GM18858 (cell line): ENCODE results near the gene NKX2-1.

ENCODE experiments used
- ATAC-seq: cut with Tn5 transposase; IDR thresholded peaks from one replicate; pipeline ENCODE4 v1.9.1; 2021; ENCODE audit not compliant: unreplicated experiment

The NKX2-1 gene

DNA sequence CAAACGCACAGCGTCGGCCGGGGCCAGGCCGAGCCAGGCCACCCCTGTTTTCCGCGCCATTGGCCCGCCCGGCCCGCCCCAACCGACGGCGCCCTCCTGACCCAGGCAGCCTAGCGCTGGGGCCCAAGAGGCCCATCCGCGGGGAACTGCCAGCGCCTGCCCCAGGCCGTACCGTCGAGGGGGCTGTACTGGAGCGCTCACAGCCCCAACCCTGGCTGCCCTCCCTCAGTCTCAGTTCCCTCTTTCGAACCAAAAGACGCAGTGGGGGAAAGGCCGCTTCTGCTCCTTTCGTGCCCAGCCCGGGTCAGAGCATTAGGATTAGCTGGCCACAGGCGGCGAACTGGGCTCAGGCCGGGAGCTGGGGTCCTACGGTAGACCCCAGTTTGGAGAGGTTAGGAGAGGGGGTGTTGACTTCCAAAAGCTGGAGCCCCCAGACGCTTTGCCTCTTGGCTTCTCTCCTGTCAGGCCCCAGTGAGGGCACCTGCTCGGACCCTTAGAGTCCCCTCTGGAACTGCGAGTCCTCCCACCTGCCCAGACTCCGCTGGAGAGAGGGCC lies 1.9 kb downstream of the NKX2-1 start:
- ATAC-seq: no peak

DNA sequence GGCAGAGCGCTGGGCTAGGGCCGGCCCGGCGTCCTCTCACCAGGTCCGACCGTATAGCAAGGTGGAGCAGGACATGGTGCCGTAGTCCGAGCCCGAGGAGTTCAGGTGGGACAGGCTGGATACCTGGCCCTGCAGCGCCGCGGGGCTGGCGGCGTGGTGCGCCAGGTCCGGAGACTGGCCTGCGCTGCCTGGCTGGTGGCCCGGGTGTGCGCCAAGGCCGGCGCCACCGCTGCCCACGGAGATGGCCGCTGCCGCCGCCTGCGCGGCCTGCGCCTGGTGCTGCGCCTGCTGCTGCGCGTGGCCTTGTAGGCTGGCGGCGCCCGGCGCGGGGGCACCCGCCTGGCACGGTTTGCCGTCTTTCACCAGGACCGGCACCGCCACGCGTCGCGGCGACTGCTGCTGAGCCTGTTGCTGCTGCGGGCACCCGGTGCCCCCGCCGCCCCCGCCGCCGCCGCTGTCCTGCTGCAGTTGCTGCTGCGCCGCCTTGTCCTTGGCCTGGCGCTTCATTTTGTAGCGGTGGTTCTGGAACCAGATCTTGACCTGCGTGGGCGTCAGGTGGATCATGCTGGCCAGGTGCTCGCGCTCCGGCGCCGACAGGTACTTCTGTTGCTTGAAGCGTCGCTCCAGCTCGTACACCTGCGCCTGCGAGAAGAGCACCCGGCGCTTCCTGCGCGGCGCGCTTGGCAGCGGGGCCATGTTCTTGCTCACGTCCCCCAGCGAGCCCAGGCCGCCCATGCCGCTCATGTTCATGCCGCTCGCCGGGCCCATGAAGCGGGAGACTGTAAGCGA lies 2.6 kb downstream of the NKX2-1 start:
- no peak for ATAC-seq

DNA sequence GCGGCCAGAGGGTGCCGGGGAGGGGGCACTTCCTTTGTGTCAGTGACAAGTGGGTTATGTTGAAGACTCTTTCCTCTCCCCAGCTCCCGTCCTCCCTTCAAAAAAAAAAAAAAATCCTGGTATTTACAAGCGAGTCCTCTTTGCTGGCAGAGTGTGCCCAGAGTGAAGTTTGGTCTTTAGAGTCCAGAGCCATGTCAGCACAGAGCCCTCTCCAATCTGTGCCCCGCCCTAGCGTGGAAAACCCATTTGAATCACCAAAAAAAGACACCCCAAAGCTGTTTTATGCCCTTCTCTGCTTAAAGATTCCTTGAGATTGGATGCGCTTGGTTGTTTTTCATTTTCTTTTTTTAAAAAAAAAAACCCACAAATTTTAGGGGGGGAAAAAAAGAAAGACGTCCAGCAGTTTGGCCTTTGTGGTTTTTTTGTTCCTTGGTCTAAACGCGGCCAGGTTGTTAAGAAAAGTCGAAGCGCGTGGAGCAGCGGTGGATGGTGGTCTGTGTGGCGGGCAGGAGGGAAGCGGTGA lies 3.3 kb downstream of the NKX2-1 start:
- no peak for ATAC-seq

DNA sequence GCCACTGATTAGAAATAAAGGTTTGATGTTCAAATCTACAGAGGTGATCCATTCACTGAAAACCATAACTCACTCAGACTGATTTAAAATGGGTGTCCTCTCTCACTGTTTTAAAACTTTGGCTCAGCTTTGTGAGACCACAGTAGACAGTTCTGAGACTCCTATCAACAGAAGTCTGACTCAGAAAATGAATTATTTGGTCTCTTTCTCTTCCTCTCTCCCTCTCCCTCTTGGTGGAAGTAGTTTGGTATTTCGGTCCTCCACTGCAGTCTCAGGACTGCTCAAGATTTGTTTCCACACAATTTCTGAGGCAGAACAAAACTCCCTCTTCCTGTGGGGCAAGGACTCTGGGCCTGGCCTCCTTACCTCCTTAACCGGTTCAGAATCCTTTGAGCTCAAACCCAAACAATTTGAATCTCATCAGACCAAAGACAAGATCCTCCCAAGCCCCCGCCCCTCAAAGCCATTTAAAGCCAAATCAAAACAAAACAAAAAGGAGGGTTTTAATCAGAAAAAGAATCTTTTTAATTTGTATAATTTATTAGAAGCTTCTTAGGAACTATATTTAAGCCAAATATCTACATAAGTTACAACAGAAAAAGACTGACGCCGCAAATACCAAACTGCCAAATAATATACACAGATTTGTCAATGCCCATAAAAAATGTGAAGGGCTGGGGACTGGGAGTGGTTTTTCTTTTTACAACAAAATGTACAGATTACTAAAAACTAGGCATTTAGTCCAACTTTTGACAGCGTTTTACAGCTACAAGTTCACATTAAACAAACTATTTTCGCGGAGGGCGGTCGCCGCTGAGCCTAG lies 3.9 kb downstream of the NKX2-1 start:
- no peak for ATAC-seq

DNA sequence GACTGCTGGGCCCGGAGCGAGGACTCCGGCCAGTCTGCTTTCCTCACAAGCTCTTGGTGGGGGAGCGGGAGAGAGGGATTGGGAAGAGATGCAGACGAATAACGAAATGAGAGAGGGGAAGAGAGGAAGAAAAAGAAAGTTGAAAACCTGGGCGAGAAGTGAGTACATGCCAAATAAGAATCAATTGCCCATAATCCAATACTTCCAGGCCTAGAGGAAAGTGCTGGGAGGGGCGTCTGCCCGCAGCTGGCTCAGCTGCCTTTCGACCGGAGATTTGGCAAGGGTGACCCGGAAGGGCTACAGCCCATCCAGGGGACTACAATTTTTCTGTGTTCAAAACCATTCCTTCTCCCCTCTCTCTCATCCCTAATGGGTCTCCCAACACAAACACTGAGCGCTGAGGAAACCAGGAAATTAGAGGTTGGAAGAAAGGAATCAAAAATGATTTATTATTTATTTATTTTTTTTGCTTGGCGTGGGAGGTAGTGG lies 4.9 kb downstream of the NKX2-1 start:
- ATAC-seq: no peak

DNA sequence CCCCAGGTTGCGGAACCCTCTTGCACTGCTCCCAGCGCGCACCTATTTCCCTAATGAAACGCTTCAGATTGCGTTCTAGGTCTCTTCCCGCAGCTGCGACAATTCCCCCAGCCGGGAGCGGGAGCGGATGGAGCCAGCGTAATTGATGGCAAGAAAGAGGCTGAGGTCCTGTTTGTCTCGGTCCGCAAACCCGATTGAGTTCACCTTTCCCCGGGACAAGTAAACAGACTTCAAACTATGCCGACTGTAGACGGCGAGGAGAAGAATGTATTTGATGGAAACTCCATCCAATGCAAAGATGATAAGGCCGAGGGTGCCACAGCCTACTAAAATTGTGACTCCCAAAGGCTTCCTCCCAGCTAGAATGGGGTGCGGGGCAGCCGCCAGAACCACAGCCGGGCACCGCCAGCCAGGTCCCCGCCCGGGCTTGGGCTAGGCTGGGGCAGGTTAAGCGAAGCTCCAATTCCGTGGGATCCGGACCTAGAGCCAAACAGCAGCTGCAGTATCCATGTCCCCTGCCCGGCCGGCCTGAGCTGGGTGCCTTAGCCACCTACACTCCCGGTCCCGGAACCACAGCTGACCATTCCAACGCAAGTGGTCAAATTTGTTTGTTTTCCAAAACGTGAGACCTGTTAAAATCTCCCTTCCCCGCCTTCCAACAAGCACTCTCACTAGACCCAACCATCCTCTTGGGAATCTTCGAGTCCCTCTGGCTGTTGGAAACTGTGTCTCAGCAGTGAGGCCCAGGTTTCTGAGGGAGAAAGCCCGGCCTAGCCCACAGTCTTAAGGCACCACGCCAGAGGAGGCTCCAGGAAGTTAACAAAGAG lies 5.5 kb downstream of the NKX2-1 start:
- no peak for ATAC-seq

DNA sequence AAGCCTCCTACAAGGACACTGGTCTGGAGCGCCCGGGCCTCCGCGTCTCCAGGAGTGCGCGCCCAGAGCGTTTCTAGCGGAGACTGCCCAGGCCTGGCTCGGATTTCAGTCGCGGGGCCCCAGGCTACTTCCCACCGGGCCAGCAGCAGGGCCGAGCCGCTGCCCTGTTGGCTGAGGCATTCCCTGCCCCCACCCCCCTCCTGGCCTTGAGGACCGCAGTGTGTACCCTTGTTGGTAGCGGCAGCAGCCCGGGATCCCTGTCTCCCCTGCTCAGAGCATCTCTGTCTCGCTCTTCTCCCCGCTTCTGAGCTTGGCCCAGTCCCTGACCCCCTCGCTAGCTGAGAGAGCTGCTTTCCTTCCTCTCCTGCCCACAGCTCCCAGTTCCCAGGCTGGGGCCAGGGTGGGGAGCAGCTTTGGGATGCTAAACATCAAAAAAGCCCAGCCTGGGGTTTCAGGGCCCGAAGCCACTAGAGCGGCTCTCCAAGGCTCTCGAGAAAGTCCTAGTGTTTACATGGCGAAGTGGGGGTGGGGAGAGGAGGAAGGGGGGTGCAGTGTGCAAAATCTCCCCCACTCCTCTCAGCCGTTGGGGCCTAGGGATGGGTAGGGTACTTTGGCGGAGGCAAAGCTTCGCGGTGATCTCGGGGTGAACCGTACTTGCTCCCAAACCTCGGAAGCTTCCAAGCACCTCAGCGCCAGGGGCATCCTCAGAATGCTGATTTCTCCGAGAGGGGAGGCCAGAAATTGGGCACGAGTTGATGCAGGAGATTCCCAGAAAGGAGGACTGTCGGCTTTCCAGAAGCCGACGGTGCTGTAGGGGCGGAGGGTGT lies 6.4 kb downstream of the NKX2-1 start:
- no peak for ATAC-seq

DNA sequence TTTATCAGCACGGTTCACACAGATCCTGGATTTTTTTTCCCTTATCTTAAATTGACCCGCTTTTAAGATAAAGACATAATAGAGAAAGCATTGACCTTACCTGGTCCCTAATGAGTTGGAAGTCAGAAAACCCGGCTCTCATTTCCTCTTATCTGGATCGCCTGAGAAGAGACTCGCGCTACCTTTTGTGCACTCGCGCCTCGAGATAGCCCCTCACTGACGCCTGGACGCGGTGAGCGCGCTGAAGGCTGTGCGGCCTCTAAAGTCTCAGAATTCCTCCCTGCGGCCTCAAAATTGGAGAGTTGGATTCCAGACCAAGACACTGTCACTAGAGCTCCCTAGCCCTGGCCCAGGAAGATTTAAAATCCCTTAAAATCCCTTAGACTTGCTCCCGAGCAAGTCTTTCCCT lies 7.0 kb downstream of the NKX2-1 start:
- no peak for ATAC-seq

DNA sequence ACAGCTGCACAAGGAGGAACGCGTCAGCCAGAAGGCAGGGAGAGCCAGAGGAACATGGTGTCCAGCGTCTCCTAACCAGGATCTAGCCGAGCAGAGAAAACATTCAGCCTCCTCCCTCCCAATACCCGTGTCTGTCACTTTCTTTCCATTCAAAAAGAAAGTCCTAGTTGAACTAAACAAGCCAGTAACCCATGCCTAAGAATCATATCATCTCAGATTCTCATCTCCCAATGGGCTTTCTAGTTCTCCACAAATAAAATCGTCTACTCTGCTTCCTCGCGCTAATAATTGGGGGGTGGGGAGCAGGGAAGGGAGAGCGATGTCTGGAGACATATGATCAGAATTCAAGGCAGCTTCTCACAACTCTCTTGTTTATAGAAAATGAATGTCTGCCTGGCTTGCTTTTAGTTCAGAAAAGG lies 7.4 kb downstream of the NKX2-1 start:
- ATAC-seq: no peak

DNA sequence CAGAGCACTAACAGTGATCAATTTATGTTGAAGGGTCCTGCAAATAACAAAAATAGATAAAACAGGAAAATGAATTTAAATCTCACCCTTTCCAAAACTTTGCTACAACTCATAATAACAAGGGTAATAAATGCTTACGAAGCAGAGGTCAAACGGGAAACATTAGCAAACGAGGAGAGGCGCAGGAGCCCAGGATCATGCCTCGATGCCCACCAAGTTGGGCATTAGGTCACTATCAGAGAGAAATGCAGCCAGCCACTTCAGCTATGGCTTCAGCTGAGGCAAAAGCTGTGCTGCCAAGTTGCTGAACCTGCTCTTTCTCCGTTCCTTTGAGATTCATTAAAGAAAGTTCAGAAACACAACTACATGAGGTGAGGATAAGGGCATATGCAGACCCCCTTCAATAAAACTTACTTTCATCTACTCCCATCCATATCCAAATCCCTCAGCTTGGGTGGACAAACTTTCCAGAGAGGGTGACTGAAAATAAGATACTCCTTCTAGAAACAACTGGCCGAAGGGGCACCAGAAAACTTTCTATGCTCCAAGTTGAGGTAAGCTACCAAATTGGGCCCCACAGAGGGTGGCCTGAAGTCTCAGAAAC lies 7.9 kb downstream of the NKX2-1 start:
- ATAC-seq: no peak

DNA sequence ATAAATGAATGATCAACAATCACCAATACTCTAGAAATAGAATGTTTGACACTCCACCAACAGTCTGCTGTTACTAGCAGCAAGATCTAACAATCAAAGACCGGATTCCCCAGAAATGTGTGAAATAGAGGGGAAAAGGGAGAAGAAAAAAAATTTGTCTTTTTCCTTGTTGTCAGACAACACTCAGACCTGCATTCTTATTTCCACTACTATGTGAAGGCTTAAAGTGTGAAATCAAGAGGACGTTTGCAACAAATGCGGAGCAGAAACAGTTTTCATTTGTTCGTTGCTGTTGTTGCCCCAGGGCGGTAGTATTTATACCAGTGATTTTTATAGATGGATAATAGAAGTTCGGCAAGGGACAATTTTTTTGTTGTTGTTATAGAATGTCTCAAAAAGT lies 9.2 kb downstream of the NKX2-1 start:
- no peak for ATAC-seq

DNA sequence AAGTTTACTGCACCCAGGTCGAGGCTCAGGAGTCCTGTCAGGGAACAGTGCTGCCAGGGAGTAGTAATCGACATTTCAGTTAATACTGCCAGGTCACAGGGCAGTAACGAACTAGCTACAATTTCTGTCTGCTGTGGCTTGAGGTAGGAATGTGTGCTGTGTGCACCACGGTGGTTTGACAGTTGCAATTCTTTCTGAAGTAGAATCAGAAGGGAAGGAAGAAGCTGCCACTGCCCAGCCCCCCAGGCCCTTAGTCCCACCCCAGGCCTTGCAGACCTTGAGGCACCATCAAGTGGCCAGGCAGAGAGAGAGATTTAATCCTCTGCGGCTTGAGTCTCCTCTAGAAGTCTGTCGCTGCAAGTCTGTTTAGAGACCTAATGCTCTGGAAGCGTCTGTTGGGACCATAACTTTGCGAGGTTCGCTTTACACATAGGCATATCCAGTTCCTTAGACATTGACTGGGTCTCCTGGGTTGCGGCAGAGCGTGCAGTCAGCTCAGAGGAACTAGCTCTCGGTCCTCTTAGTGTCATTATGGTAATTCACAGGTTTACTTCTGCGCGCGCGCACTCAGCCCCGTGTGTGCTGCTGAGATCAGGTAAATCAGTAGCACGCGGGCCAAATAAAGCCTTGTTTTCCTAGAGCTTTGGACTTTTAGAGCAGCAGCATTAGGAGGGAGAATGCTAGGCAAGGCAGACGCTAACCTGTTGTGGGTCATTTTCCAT lies 9.8 kb downstream of the NKX2-1 start:
- ATAC-seq: no peak

DNA sequence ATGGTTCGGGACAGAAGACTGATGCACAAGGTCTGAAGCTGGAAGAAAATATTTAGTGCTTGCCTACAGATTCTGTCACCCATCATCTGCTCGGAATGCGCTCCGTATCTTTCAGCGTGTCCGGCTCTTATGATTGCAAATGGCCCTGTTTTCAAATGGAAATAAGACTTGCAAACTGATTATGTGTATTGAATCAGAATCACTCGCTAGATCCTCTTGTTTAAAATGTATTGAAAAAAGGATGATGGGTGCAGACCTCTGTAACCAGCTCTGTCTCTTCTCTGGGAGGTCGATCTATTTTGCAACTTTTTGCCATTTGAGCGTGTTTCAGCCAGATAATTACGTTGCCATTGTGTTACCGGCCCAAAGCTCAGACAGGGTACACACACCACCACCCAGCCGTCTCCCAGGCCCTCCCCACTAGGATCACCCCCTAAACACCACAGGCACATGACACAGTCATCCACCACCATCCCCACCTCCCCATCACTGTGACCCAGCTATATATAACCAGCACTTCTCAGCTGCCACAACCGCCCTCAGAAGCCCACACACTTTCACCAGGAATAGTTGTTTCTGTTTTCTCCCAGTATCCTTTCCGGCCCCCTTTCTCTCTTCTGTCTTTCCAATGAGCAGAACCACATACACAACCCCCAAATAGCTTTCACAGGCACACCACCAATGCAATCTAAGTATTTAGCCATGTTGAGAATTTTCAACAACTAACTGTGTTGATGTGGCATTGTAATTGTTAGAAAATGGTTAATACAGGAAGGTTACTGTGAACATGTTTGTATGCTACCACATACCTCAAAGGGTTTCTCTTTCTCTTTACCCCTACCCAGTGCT lies 10.7 kb downstream of the NKX2-1 start:
- no peak for ATAC-seq

DNA sequence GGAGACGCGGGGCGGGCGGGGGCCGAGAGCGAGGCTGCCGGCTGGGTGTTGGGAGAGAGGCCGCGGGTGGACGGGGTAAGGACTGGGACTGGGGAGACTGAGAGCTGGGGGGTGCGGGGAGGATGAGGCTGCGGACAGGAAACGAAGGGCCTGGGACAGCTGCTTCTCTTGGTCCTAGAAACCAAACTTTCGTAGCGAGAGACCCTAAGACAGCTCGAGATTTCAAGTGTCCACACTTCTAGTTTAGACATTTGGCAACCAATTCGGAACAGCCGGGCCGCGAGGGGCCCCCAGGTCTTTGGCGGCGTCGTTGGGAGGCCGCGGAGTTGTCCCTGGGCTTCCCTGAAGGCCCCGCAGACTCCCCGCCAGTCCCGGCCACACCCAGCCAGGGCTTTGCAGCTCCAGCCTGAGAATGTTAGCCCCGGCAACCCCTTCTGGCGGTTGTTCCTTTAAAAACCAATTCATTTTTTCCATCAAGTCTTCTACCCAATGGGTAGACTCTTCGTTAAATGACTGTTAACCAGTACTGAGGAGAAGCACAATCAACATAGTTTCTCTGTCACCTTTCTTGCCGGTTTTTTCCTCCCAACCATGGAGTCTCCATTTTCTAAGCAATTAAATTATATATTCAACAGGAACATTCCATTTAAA lies 11.5 kb downstream of the NKX2-1 start:
- no peak for ATAC-seq

DNA sequence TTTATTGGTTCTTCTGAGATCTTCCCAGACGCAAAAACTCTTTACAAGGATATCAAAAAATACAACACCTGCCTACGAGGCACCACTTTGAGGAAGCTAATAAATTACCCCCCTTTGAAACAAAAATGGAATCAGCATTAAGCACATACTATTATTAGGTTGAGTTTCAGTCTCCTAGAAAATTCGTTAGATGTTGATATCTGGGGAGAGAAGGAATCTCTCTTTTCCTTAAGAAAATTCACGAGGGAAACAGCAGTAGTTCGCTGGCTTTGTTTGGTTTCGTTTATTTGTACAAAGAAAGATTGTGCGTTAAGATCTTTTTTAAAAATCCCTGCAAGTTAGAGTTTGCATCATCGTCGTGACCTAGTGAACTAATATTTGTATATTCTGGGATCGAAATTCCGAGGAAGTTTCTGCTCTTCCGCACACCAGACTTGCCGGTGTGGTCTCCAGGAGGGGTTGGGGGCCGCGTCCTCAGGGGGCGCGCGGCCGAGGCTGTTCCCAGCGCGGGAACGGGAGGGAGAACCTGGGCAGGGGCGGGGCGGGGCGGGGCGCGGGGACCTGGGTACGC lies 12.1 kb downstream of the NKX2-1 start:
- ATAC-seq: no peak

DNA sequence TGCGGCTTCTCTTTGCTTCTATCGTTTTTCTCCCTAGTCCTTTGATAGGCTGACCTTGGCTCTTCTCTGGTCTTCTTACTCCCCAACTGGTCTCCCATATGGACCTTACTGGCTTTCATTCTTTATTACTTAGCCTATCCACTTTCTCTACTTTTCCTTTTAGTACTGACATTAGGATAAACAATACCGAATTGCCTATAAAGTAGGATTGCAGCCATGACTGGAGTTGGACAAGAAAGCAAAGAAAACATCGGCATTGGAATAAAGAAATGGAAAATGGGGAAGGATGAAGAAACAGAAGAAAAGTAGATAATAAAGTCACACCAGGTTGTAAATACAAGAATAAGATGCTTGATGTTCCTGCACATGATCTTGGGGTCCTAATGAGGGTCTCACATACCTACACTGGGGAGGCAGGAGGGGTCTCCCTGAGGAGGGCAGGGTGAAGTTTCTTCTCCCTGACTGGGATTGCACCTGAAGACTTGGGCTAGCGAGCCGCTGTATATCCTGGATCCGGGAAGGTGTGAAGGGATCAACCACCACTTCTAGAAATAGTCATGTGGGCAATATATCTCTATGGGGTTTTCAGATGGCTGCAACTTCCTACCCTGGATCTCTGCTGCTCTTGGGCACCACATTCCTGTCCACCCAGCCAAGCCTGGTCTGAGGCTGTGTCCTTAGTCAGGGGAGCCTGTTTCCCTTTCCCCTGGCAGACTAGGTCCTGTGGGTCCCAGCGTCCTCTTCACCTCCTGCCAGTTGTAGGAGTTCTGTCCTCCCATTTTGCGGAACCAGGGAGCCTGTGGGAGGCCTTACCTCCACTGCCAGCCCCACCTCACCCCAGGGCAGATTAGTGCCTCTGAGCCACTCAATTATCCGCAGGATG lies 13.1 kb downstream of the NKX2-1 start:
- no peak for ATAC-seq
